WERI-Rb-1 (cell line): Measurements from ENCODE around the gene DRAM2.

Experiments
- DNase-seq: peaks from one replicate; pipeline ENCODE4 v3.0.0-alpha.2; 2020
- H3K27ac ChIP-seq: fragments of 250-450 bp; sonication (Bioruptor Pico); 2 replicates; pipeline ENCODE4 v1.5.1; 2020; ENCODE audit warnings: mild to moderate bottlenecking, moderate library complexity
- H3K27me3 ChIP-seq: fragments of 250-450 bp; sonication (Bioruptor Pico); 2 replicates; pipeline ENCODE4 v1.5.1; 2021; ENCODE audit warnings: mild to moderate bottlenecking, low read depth, moderate library complexity; ENCODE audit not compliant: insufficient read depth, severe bottlenecking
- H3K36me3 ChIP-seq: fragments of 250-450 bp; sonication (Bioruptor Pico); 2 replicates; pipeline ENCODE4 v1.5.1; 2020; ENCODE audit warnings: mild to moderate bottlenecking, moderate library complexity
- H3K4me3 ChIP-seq: 2 replicates; pipeline ENCODE4 v1.5.1; 2011; ENCODE audit warnings: low read depth, mild to moderate bottlenecking, control low read depth, low read length
- H3K9me3 ChIP-seq: fragments of 250-450 bp; sonication (Bioruptor Pico); 2 replicates; pipeline ENCODE4 v1.5.1; 2021; ENCODE audit warnings: mild to moderate bottlenecking, moderate library complexity; ENCODE audit not compliant: severe bottlenecking
- CTCF ChIP-seq: IDR thresholded peaks from 2 replicates; pipeline ENCODE4 v1.5.1; 2011; ENCODE audit warnings: low read depth, mild to moderate bottlenecking, control low read depth, inconsistent platforms, low read length

The DRAM2 gene

DNA sequence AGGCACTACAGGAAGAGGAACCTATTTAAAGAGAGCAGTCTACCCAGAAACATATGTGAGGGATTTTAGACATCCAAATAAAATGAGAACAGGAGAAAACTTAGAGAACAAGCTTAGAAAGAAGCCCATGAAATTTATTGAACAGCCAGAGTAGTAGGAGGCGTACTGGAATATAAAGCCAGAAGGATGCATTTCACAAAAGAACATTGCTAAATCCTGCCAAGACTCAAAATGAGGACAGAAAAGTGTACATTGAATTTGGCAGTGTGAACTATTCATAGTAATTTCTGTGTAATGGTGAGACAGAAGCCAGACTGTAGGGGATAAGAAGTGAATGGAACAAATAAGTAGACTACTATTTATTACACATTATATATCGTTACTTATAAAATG lies 22.6 kb upstream of the DRAM2 start:
- no peak for TF ChIP-seq CTCF

GRCh38 chr1:111161843-111162487 lies 22.1 kb upstream of the DRAM2 start:
- Histone ChIP-seq H3K27me3 (no peaks in the 10 kb centered on the region), H3K9me3 (no peaks in the 10 kb centered on the region), H3K36me3 (peaks cover 33% of the 10 kb centered on the region), H3K27ac (no peak overlapping the region), H3K4me3 (no peak overlapping the region)
- TF ChIP-seq CTCF = no peak
- no peak for DNase-seq

More for the DNA sequence above, 22.6 kb upstream of the DRAM2 start:
- Histone ChIP-seq H3K9me3 (no peaks in the 10 kb centered on the region), H3K4me3 (no peak overlapping the region), H3K27me3 (no peaks in the 10 kb centered on the region), H3K27ac (no peak overlapping the region), H3K36me3 (peaks cover 32% of the 10 kb centered on the region)
- DNase-seq = no peak

GRCh38 chr1:111157431-111157830 lies 17.5 kb upstream of the DRAM2 start:
- no peak overlapping the region for H3K27ac ChIP-seq
- no peak for DNase-seq
- H3K27me3 ChIP-seq = no peaks in the 10 kb centered on the region
- H3K9me3 ChIP-seq = no peaks in the 10 kb centered on the region
- no peak overlapping the region for H3K4me3 ChIP-seq
- no peak for TF ChIP-seq CTCF
- peaks cover 44% of the 10 kb centered on the region for H3K36me3 ChIP-seq

- H3K9me3 ChIP-seq = no peaks in the 10 kb centered on the region
- peaks cover 49% of the 10 kb centered on the region for H3K36me3 ChIP-seq
- no peaks in the 10 kb centered on the region for H3K27me3 ChIP-seq
- TF ChIP-seq CTCF = no peak
- H3K27ac ChIP-seq = no peak overlapping the region
- H3K4me3 ChIP-seq = no peak overlapping the region
- DNase-seq = no peak
Observed at GRCh38 chr1:111154021-111154999, 14.4 kb upstream of the DRAM2 start.

- no peak for TF ChIP-seq CTCF
- H3K36me3 ChIP-seq = peaks cover 62% of the 10 kb centered on the region
- no peak overlapping the region for H3K4me3 ChIP-seq
- no peaks in the 10 kb centered on the region for H3K9me3 ChIP-seq
- no peak for DNase-seq
- H3K27ac ChIP-seq = no peak overlapping the region
- no peaks in the 10 kb centered on the region for H3K27me3 ChIP-seq
Observed at GRCh38 chr1:111151838-111152237, 11.9 kb upstream of the DRAM2 start.
